Epithelial cell of prostate (primary cell): ENCODE data around the gene PRKCB.

Experiments
- DNase-seq: peaks from one replicate; pipeline ENCODE4 v3.0.0-alpha.2; 2011; ENCODE audit warnings: low read depth, low spot score
- H3K27ac ChIP-seq: fragments of 450-650 bp; 2 replicates; pipeline ENCODE4 v1.5.1; 2017; ENCODE audit warnings: mild to moderate bottlenecking

Gene PRKCB

DNA sequence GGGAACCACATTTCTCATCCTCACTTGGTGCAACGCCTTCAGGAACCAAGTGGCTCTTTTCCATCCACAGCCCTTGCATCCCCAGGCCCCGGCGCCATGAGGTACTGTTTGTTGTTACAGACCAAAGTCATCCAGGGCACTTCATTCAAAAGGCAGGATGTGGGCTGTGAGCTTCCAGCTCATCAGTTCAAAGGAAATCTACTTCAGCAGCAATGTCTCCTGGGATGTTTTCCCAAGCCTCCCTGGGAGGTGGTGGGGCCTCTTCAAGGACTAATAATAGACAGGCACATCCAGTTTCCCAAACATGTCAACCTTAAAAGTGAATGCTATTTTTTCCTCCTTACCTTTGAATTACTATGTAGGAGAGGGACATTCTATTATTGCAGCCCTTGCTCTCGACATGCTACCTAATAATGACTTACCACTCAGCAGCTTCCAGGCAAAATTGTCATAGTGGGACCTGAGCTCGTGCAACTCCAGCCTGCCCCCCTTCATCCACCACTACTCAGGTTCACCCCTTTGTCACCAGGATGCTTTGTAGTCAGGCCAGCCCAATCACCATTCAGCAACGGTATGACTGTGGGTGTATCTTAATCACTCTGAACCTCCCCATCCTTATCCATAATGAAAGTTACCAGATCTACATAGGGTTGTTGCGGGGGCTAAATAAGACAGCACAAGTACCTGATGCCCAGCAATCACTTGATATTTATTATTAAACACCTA is 1.7 kb upstream of the PRKCB start:
- no peak overlapping the region for H3K27ac ChIP-seq

DNA sequence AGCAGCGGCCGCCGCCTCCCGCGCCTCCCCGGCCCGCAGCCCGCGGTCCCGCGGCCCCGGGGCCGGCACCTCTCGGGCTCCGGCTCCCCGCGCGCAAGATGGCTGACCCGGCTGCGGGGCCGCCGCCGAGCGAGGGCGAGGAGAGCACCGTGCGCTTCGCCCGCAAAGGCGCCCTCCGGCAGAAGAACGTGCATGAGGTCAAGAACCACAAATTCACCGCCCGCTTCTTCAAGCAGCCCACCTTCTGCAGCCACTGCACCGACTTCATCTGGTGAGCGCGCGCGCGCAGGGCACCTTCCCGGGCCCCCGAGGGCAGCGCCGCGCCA is 258 bp downstream of the PRKCB start:
- DNase-seq, result no peak
- H3K27ac ChIP-seq, result no peak overlapping the region

More for the DNA sequence above, 1.7 kb upstream of the PRKCB start:
- DNase-seq, result no peak

DNA sequence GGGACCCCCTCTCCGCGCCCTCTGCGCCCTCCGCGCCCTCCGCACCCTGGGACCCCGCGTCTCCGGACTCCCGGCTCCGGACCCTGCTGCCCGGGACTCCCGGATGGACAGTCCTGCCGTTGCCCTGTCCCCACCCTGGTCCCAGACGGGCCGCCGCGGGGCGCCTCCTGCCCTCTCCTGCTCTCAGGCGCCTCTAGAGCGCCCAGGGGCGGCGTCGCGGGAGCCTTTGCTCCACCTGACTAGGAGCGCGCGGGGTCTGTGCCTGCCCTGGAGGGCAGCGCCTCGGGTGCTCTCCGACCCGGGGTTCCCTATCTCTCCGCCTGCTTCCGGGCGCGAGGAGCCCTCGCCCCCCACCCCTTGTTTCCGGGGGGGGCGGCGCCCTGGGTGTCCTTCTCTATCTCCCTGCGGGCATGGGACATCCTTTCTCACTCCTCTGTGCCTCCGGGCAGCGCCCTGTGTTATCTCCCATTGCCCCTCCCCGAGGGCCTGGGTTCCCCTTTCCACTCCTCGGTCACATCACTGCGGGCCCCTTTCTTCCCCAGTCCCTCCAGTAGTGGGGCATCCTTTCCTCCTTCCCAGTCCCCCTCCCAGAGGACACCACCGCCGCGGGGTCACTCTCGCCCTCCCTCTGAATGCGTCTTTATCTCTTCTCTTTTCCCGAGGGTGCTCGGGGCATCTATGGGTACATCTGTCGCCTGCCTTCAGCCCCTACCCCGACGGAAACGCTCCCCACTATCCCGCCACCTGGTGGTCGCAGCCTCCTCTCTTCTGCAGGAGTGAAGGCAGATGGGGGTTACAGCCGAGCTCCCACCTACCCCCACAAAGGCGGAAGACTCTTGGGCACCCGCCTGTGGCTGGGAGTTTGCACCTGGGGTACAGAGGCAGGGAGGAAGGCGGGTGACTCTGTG is 875 bp downstream of the PRKCB start:
- H3K27ac ChIP-seq, result no peak overlapping the region
- no peak for DNase-seq

DNA sequence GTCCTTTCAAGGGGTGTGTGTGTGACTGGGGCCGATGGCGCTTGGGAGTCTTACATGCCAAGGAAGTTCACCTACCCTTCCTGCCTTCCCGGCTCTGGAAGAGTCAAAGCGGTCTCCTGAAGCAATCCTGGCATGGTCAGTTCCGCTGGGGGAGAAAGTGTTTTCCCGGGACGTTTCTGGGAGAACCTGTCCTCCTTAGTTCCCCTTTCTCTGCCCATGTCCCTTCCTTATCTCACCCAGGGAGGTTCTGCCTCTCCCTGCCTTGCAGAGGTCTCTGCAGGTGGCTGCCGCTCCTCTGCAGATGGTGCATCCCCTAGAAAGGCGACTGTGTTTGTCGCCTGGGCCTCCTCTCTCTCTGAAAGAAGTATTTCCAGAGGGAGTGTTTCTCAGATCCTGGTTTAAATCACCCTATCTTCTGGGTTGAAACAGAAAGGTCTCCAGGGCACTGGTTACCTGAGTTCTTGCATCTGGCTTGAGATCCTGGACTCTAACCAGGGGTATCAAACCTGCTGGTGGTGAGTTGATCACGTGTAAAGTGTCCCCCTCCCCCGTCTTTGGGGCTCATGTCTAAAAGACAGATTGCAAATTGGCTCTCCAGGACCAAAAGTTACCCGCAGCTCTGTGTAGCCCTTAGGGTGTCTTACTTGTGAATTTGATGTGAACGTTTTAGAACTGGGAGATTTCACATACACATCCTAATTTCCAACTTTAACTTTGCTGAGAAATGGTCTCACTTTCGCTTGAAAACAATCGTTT is 1.9 kb downstream of the PRKCB start:
- no peak overlapping the region for H3K27ac ChIP-seq
- DNase-seq, result no peak

DNA sequence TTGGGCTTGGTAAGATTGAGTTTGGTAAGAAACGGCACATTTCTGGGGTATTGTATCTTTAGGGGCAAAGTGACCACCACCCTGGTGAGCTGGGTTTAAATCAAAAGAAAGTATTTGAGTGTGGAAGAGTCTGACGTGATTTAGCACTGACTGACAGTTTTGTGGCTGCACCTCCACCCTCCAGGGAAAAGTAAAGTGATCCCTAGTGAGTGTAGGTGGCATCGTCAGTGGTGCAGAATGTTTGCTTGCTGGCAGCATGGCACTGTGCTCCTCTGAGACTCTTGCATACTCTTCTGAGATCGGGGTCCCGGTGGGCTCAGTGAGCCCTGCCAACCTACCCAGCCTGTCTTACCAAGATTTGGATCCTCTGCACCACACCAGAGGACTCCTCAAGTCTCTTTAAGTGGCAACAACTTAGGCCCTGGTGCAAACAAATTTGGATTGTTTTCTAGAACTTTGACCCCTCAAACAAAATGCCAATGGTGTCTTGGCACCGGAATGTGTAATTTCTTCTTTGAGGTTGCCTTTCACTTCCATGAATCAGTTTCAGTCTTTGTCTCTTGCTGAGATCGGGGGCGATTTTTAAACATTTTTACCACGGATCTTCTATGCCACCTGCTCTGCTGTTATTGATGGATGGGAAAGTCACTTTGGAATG is 2.8 kb downstream of the PRKCB start:
- no peak for DNase-seq
- no peak overlapping the region for H3K27ac ChIP-seq

DNA sequence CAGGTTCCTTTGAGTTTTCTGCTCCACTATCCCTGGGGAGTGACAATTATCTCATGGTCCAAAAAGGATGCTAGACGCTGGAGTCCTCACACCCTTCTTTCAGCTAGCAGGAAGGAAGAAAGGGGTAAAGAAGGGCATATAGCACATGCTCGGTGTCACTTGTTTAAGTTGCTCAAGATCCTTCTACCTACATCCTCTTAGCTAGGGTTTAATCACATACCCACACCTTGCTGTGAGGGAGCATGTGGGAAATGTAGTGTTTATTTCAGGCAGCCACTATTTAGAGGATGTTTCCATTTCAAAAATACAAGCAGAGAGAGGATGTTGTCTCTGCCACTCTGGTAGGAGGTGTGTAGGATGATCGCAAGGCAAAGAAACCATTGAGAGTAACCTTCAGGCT is 4.5 kb downstream of the PRKCB start:
- H3K27ac ChIP-seq, result no peak overlapping the region
- no peak for DNase-seq

DNA sequence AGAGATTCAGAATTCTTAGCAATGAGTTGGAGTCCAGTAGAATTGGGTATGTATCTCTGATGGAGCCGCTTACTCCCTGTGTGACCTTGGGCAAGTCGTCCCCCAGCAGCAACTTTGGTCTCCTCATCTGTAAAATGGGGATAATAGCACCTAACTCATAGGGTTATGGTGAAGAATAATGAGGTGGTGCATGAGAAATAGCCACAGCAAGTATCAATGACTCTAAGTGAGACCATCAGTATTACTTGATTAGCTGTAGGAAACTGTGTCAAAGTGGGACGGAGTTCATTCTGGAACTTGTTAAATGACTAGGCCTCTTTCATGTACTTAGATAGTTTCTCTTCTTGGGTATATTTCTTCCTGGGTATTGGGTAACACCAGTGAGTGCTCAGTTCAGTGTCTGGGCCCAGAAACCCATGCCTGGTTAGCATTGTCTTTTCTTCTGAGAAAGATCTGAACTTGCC is 6.4 kb downstream of the PRKCB start:
- no peak for DNase-seq
- no peak overlapping the region for H3K27ac ChIP-seq

DNA sequence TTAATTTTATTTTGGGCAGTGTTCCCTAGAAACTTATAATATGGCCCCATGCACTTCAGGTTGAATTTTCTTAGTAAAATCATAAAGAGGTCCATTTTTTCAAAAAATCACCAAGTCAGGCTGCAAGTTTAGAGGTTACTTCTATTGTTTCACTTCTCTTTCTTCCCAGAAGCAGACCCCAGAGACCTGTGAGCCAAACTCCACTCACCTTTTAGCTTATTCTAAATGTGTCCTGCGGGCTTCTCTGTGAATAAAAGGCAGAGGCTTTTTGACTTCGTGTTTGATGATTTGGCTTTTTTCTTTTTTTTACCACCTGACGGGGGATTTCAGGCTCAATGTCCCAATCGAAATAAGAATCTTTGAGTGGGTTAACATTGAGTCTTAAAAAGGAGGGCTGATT is 7.4 kb downstream of the PRKCB start:
- no peak for DNase-seq
- H3K27ac ChIP-seq, result no peak overlapping the region

DNA sequence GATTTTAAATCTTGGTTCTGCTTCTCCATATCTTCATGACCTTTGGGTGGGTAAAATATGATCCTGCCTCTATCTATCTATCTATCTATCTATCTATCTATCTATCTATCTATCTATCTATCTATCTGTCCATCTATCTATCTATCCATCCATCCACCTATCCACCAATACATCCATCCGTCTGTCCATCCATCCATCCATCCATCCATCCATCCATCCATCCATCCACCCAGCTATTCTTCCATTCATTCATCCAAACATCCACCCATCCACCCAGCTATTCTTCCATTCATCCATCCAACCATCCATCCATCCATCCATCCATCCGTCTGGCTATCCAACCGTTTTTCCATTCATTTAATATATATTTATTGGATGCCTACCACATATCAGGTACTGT is 11.5 kb downstream of the PRKCB start:
- H3K27ac ChIP-seq, result no peak overlapping the region

DNA sequence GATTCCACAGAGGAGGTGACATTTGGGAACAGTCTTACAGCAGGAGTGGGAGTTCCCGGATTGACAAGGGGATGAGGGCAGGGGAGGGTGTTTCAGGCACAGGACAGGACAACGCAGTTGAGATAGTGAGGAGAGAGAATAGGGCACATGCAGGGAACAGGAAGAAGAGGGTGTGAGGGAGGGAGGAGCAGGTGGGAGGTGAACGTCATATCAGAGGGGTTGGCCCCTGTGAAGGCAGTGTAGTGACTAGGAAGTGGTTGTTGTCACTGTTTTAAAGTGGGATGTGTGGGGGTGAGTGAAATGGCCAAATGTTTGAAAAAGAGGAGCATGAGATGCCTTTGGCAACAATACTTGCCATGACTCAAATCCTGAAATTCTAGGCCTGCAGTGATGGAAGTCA is 12.2 kb downstream of the PRKCB start:
- DNase-seq, result no peak
- no peak overlapping the region for H3K27ac ChIP-seq

More for the DNA sequence above, 11.5 kb downstream of the PRKCB start:
- DNase-seq, result no peak

DNA sequence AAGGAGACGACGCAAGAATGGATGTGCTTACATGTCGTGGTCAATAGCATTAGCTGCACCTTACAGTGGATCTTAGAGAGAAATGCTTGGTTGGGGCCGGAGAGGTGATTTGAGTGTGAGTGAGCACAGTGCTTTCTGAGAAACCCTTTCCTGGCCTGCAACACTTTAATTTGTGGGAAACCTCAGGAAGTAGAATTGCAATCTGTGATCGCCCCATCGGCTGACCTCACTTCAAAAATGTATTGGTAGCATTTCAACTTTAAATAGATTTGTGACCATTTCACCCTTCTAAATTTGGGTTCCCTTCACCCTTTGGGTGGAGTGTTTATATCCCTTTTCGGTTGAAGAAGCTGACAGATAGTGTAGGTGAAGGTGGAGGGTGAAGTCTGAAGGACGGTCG is 13.2 kb downstream of the PRKCB start:
- no peak for DNase-seq
- H3K27ac ChIP-seq, result no peak overlapping the region

DNA sequence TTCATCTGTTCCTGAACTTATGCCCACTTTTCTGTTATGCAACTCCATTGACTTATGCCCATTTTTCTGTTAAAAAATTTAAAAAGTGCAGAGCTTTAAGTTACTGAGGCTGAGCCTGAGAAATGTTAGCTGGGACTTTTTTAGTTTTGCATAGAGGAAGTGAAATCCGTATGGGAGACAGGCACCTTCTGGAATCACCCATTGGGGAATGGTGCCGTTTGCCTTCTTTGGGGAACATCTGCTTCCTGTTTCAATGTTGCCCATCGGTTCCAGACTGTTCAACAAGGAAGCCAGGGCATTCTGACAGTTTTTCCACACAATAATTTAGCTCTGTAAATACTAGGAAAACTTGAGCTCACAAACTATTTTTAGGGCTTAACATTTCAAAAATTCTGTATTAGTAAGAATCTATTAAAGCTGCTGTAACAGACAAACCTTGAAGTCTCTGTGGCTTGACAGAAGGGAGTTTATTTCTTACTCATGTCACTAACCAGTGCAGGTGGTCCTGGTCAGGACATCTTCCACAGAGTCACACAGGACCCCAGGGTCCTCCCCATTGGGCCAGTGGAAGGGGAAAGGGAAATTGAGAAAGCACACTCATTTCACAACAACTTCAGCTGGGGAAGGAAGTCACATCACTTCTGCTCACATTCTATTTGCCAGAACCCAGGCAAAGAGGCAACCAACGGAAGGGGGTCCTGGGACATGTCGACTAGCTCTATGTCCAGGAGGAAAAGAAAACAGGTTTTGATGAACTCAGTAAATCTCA is 17.2 kb downstream of the PRKCB start:
- no peak for DNase-seq

DNA sequence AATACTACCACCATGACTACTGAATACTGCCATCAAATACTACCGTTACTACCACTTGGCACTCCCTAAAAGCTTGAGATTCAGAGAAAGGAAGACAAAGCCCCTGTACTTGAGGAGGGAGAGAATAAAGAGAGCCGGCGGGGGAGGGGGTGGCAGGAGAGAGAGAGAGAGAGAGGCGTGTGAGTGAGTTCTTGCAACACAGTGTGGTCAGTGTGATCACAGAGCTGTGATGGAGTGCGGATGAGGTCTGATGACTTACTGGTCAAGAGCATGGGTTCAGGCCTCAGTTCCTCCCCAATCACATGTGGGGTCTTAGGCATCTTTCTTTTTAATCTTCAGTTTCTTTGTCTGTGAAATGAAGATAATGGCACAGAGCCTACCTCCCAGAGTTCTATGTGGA is 19.2 kb downstream of the PRKCB start:
- no peak for DNase-seq
- no peak overlapping the region for H3K27ac ChIP-seq

More for the DNA sequence above, 17.2 kb downstream of the PRKCB start:
- H3K27ac ChIP-seq, result no peak overlapping the region

DNA sequence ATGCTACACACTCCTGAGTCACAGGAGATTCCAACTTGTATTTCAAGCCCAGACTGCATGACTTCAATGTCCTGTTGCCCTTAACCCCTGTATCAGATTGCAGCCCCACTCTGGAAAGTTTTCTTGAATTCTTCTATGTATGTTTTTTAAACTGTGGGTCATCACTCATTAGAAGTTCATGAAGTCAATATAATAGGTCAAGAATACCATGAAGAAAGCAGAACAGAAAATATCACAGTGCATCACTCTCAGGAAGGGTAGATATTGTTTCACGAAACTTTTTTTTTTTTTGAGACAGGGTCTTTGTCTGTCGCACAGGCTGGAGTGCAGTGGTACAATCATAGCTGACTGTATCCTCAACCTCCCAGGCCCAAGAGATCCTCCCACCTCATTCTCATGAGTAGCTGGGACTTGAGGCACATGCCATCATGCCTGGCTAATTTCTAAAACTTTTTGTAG is 20.5 kb downstream of the PRKCB start:
- no peak overlapping the region for H3K27ac ChIP-seq

DNA sequence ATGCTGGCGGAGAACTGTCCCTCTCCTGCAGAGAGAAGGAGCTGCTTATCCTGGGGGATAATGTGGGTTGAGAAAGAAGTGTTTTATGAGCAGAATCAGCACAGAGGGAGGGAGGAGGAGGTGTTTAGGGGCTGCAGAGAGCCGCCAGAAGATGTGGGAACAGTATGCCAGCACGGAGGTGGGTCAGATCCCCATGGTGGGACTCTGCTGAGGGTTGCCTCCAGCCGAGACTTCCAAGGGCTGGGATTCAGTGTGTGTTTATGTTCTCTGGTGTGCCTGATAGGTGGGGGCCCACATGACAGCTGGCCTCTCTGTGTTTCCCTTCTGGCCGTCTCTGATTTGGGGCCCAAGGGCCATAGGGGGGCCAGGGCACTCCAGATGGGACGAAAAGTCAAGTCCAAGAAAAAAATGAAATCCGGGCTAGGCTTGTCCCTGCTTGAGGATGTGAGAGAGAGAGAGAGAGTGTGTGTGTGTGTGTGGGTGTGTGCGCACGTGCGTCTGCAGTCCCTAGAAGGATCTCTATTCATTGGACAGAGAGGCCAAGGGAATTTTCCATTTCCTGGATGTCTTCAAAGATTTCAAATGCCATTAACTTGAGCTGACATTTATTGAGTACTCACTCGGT is 21.6 kb downstream of the PRKCB start:
- no peak for DNase-seq
- H3K27ac ChIP-seq, result no peak overlapping the region

More for the DNA sequence above, 20.5 kb downstream of the PRKCB start:
- DNase-seq, result no peak

DNA sequence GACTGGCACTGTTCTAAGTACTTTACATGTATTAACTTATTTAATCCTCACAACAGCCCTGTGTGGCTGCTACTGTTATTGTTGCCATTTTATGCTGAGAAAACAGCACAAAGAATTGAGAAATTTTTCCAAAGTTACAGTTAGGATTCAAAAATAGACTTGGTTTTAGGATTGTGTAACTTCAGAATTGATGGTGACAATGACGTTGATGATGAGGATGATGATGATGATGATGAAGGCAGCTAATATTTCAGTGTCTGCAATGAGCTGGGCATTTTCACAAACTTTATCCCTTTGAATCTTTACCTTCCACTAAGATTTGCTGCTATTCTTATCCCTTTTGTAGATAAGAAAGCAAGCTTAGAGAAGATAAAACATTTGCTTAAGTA is 22.1 kb downstream of the PRKCB start:
- no peak overlapping the region for H3K27ac ChIP-seq
- no peak for DNase-seq

DNA sequence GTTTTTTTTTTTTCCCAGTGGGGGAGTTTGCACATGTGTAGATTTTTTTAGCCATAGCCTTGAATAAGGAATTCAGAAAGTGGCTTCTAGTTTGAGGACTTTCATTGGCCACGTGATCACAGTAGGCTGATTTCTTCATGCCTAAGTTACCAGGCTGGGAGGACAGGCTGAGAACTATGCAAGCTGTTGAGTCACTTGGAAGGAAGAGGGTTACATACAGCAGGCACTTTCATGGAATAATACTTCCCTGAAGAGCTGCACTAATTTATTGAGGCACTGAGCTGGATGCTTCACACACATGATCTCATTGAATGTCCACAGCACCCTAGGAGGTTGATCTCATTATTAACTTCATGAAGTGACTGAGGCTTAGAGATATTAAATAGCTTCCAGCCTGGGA is 22.8 kb downstream of the PRKCB start:
- no peak for DNase-seq
- no peak overlapping the region for H3K27ac ChIP-seq

DNA sequence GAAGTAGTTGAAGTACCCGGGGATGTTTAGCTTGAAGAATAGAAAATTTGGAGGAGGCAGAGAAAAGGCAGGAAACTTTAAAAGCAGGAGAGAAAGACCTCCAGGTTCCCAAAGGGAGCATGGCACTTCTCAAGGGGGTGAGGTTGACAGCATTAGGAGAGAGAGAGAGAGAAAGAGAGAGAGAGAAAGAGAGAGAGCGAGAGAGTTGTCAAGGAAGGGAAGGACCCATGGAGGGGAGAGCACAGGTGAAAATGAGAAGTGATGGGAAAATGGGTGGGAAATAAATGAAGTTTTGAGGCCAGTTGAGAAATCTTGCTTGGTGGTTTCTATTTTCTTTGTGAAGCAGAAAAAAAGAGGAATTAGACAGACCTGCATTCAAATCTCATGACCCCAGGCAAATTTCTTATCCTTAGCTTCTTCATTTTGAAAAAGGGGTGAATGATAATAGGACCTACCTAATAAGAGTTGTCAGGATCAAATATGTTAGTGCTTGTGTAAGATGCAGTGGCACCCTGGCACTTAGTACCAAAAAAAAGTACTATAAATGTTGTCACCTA is 24.0 kb downstream of the PRKCB start:
- no peak overlapping the region for H3K27ac ChIP-seq
- no peak for DNase-seq

DNA sequence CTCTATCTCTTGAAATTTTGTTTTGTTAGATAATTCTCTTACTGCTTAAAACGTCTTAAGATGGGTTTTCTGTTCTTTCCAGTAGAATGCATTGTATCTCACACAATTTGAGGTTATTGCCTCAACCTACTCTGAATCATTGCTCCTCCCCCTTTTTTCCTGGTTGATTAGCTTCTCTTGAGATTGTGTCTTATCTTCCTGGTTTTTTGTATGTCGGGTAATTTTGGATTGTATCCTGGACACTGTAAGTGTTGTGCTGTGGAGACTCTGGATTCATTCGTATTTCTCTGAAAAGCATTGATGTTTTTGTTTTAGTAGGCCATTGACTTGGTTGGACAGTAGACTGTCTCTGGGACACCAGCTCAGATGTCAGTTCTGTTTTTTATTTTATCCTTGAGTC is 26.1 kb downstream of the PRKCB start:
- H3K27ac ChIP-seq, result no peak overlapping the region
- DNase-seq, result no peak
